DND-41 (cell line): Measurements from ENCODE around the gene IFNA10.
"Not testable (repeated sequence)": the region's sequence is repeated elsewhere in the genome, so short reads cannot be mapped to it uniquely, and the experiment has no call there.

Experiments
- CTCF ChIP-seq: IDR thresholded peaks from 2 replicates; pipeline ENCODE4 v1.5.1; 2012; ENCODE audit warnings: borderline replicate concordance, low read length, moderate library complexity, mild to moderate bottlenecking; ENCODE audit not compliant: poor library complexity, severe bottlenecking; ENCODE audit errors: extremely low read depth
- EZH2 ChIP-seq: IDR thresholded peaks from 3 replicates; pipeline ENCODE4 v1.6.1; 2012; ENCODE audit warnings: borderline replicate concordance, low read depth, mild to moderate bottlenecking, moderate library complexity, low read length, inconsistent platforms; ENCODE audit not compliant: severe bottlenecking

GRCh38 chr9:21194867-21195776 lies 11.8 kb downstream of the IFNA10 start:
- peak; percentile 66 for TF ChIP-seq CTCF
- not testable (repeated sequence) for TF ChIP-seq EZH2
